Smooth muscle cell (in vitro differentiated cells): Measurements from ENCODE around the gene DTX1. TPM values are rescaled to one million over a fixed set of nuclear protein-coding genes. Genes with fewer than 3 reads are reported as not detected.

Source experiments
- DNase-seq: peaks from one replicate; lab custom pipeline; 2025; ENCODE audit not compliant: unreplicated experiment; lab: John Stamatoyannopoulos, UW
- H2AFZ ChIP-seq: fragments of 200-600 bp; sonication (generic); 2 replicates; pipeline ENCODE4 v1.6.0; 2016; ENCODE audit warnings: antibody characterized with exemption, low read depth, mild to moderate bottlenecking
- H3F3A ChIP-seq: fragments of 200-600 bp; sonication (generic); 2 replicates; pipeline ENCODE4 v1.6.0; 2017; ENCODE audit warnings: antibody characterized with exemption, low read depth
- H3K27ac ChIP-seq: fragments of 200-600 bp; sonication (generic); 2 replicates; pipeline ENCODE4 v1.5.1; 2016; ENCODE audit warnings: low read depth, mild to moderate bottlenecking
- H3K27me3 ChIP-seq: fragments of 200-600 bp; sonication (generic); 2 replicates; pipeline ENCODE4 v1.6.1; 2016; ENCODE audit warnings: low read depth, mild to moderate bottlenecking
- H3K36me3 ChIP-seq: fragments of 200-600 bp; sonication (generic); 2 replicates; pipeline ENCODE4 v1.5.1; 2016; ENCODE audit warnings: low read depth
- H3K4me1 ChIP-seq: fragments of 200-600 bp; sonication (generic); 2 replicates; pipeline ENCODE4 v1.5.1; 2016; ENCODE audit warnings: low read depth
- H3K4me2 ChIP-seq: fragments of 200-600 bp; sonication (generic); 2 replicates; pipeline ENCODE4 v1.6.0; 2016; ENCODE audit warnings: mild to moderate bottlenecking
- H3K4me3 ChIP-seq: fragments of 200-600 bp; sonication (generic); 2 replicates; pipeline ENCODE4 v1.5.1; 2016; ENCODE audit warnings: mild to moderate bottlenecking
- H3K79me2 ChIP-seq: fragments of 200-600 bp; sonication (generic); 2 replicates; pipeline ENCODE4 v1.6.0; 2016; ENCODE audit warnings: low read depth, mild to moderate bottlenecking
- H3K9ac ChIP-seq: fragments of 200-600 bp; sonication (generic); 2 replicates; pipeline ENCODE4 v1.6.0; 2016; ENCODE audit warnings: low read depth
- H3K9me3 ChIP-seq: fragments of 200-600 bp; sonication (generic); replicated peaks from 2 replicates; pipeline ENCODE4 v1.5.1; 2016; ENCODE audit warnings: low read depth
- H4K20me1 ChIP-seq: fragments of 200-600 bp; sonication (generic); 2 replicates; pipeline ENCODE4 v1.6.0; 2016; ENCODE audit warnings: low read depth
- CTCF ChIP-seq: fragments of 200-600 bp; sonication (generic); IDR thresholded peaks from 2 replicates; pipeline ENCODE4 v1.5.1; 2017; ENCODE audit warnings: borderline replicate concordance, mild to moderate bottlenecking, antibody characterized with exemption; ENCODE audit not compliant: insufficient read depth, poor library complexity, severe bottlenecking
- WGBS: methylation state at CpG from one replicate; pipeline ENCODE4 v1.1.7; 2016; ENCODE audit warnings: low lambda C conversion rate; 5-methylcytosine and 5-hydroxymethylcytosine counted together
- polyA plus RNA-seq: library from polyadenylated mRNA; unstranded; fragments of >200 nt; fragmentation: Nextera tagmentation; extraction: Ambion mirVana; gene quantifications from 2 replicates; pipeline ENCODE4 v1.2.1, GENCODE V29; 2016
- total RNA-seq: library from RNA; depleted of rRNA; stranded (reverse); fragments of >200 nt; gene quantifications from 2 replicates; pipeline ENCODE4 v1.2.3, GENCODE V29; 2014

DTX1 gene
- total and polyA plus RNA-seq, 2 experiments from 2014 or later, result 0.09 to 1.1 TPM

GRCh38 chr12:113143959-113144358 lies 87.4 kb downstream of the DTX1 start:
- Histone ChIP-seq H3K27me3 (no peaks in the 10 kb centered on the region), H4K20me1 (no peaks in the 10 kb centered on the region), H3K36me3 (no peaks in the 10 kb centered on the region), H3K4me3 (no peak overlapping the region), H3K79me2 (no peaks in the 10 kb centered on the region), H3K9me3 (no peaks in the 10 kb centered on the region), H3K4me1 (no peaks in the 10 kb centered on the region), H3K4me2 (no peak overlapping the region), H3K27ac (no peak overlapping the region), H3K9ac (no peak overlapping the region), H2AFZ (no peak overlapping the region), H3F3A (no peaks in the 10 kb centered on the region)
- no peak for DNase-seq
- 91% methylated on average over 8 of the region's 8 CpGs for WGBS
- no peak for TF ChIP-seq CTCF

- no peaks in the 10 kb centered on the region for H3F3A ChIP-seq
- WGBS, result 94% methylated on average over 5 of the region's 5 CpGs
Observed at GRCh38 chr12:113144806-113145205, 88.3 kb downstream of the DTX1 start.

GRCh38 chr12:113145720-113146551 lies 89.4 kb downstream of the DTX1 start:
- DNase-seq, result no peak
- WGBS, result 77% methylated on average over 11 of the region's 12 CpGs
- no peaks in the 10 kb centered on the region for H3F3A ChIP-seq
- H3K9ac ChIP-seq, result no peak overlapping the region
- no peak overlapping the region for H3K4me3 ChIP-seq
- no peaks in the 10 kb centered on the region for H3K27me3 ChIP-seq
- no peak for TF ChIP-seq CTCF
- H3K79me2 ChIP-seq, result no peaks in the 10 kb centered on the region
- no peak overlapping the region for H3K27ac ChIP-seq
- H4K20me1 ChIP-seq, result no peaks in the 10 kb centered on the region
- no peaks in the 10 kb centered on the region for H3K36me3 ChIP-seq
- peaks cover 3% of the 10 kb centered on the region for H3K4me1 ChIP-seq
- H3K9me3 ChIP-seq, result no peaks in the 10 kb centered on the region
- H3K4me2 ChIP-seq, result no peak overlapping the region
- no peak overlapping the region for H2AFZ ChIP-seq

More at GRCh38 chr12:113144806-113145205, 88.3 kb downstream of the DTX1 start:
- Histone ChIP-seq H3K4me3 (no peak overlapping the region), H3K27me3 (no peaks in the 10 kb centered on the region), H3K36me3 (no peaks in the 10 kb centered on the region), H3K4me1 (peaks cover 2% of the 10 kb centered on the region), H3K9me3 (no peaks in the 10 kb centered on the region), H4K20me1 (no peaks in the 10 kb centered on the region), H2AFZ (no peak overlapping the region), H3K79me2 (no peaks in the 10 kb centered on the region), H3K27ac (no peak overlapping the region), H3K9ac (no peak overlapping the region), H3K4me2 (no peak overlapping the region)
- DNase-seq, result no peak
- TF ChIP-seq CTCF, result no peak

GRCh38 chr12:113146999-113147398 lies 90.5 kb downstream of the DTX1 start:
- WGBS, result 90% methylated on average over 2 of the region's 2 CpGs
- no peak for TF ChIP-seq CTCF

More at GRCh38 chr12:113146999-113147398, 90.5 kb downstream of the DTX1 start:
- Histone ChIP-seq H2AFZ (no peak overlapping the region), H3K36me3 (no peaks in the 10 kb centered on the region), H3K27ac (no peak overlapping the region), H3K27me3 (peaks cover 10% of the 10 kb centered on the region), H3K4me2 (no peak overlapping the region), H4K20me1 (no peaks in the 10 kb centered on the region), H3K9me3 (no peaks in the 10 kb centered on the region), H3K9ac (no peak overlapping the region), H3K4me3 (no peak overlapping the region), H3K79me2 (no peaks in the 10 kb centered on the region), H3F3A (no peaks in the 10 kb centered on the region), H3K4me1 (peaks cover 3% of the 10 kb centered on the region)
- no peak for DNase-seq
